ENCODE results near the gene UBAC2.

Gene UBAC2

GRCh38 chr13:99362362-99362761 is 161.7 kb downstream of the UBAC2 start:
- no peak overlapping the region for H3K27ac ChIP-seq
- no peaks in the 10 kb centered on the region for H3K36me3 ChIP-seq (ENCODE audit: control insufficient read depth, insufficient read depth, low read length)
- no peaks in the 10 kb centered on the region for H3K4me1 ChIP-seq
- H3K4me3 ChIP-seq (ENCODE audit: low read depth, low read length), result no peak overlapping the region
- no peak overlapping the region for H3K4me2 ChIP-seq (ENCODE audit: low read length)
- H3K27me3 ChIP-seq (ENCODE audit: control insufficient read depth, insufficient read depth, low read length), result no peaks in the 10 kb centered on the region
- no peak overlapping the region for H2AFZ ChIP-seq
- H3K9me3 ChIP-seq (ENCODE audit: control insufficient read depth, low read length), result no peaks in the 10 kb centered on the region
- no peak overlapping the region for H3K9ac ChIP-seq
- TF ChIP-seq CTCF (IDR thresholded peaks at IDR 0.05), result no peak
- no peaks in the 10 kb centered on the region for H3K79me2 ChIP-seq

- H3K27me3 ChIP-seq (ENCODE audit: control insufficient read depth, insufficient read depth, low read length), result no peaks in the 10 kb centered on the region
- TF ChIP-seq CTCF (IDR thresholded peaks at IDR 0.05), result no peak
- H3K36me3 ChIP-seq (ENCODE audit: control insufficient read depth, insufficient read depth, low read length), result no peaks in the 10 kb centered on the region
- no peak overlapping the region for H3K4me3 ChIP-seq (ENCODE audit: low read depth, low read length)
- no peaks in the 10 kb centered on the region for H3K9me3 ChIP-seq (ENCODE audit: control insufficient read depth, low read length)
- H3K79me2 ChIP-seq, result no peaks in the 10 kb centered on the region
- no peaks in the 10 kb centered on the region for H3K4me1 ChIP-seq
- H2AFZ ChIP-seq, result no peak overlapping the region
- no peak overlapping the region for H3K4me2 ChIP-seq (ENCODE audit: low read length)
- H3K9ac ChIP-seq, result no peak overlapping the region
- no peak overlapping the region for H3K27ac ChIP-seq
These were observed 162.7 kb downstream of the UBAC2 start for GRCh38 chr13:99363391-99363790.

- H3K36me3 ChIP-seq (ENCODE audit: control insufficient read depth, insufficient read depth, low read length), result no peaks in the 10 kb centered on the region
- H3K27me3 ChIP-seq (ENCODE audit: control insufficient read depth, insufficient read depth, low read length), result no peaks in the 10 kb centered on the region
- no peak overlapping the region for H3K27ac ChIP-seq
- no peak overlapping the region for H3K4me3 ChIP-seq (ENCODE audit: low read depth, low read length)
- no peak for TF ChIP-seq CTCF (IDR thresholded peaks at IDR 0.05)
- no peak overlapping the region for H3K4me2 ChIP-seq (ENCODE audit: low read length)
- H2AFZ ChIP-seq, result no peak overlapping the region
- H3K4me1 ChIP-seq, result no peaks in the 10 kb centered on the region
- no peaks in the 10 kb centered on the region for H3K9me3 ChIP-seq (ENCODE audit: control insufficient read depth, low read length)
- H3K9ac ChIP-seq, result no peak overlapping the region
- H3K79me2 ChIP-seq, result no peaks in the 10 kb centered on the region
These were observed 163.3 kb downstream of the UBAC2 start for GRCh38 chr13:99363949-99364348.

GRCh38 chr13:99366075-99366987 is 165.7 kb downstream of the UBAC2 start:
- no peak overlapping the region for H3K4me2 ChIP-seq (ENCODE audit: low read length)
- no peak overlapping the region for H2AFZ ChIP-seq
- no peak overlapping the region for H3K9ac ChIP-seq
- TF ChIP-seq CTCF (IDR thresholded peaks at IDR 0.05), result no peak
- no peaks in the 10 kb centered on the region for H3K9me3 ChIP-seq (ENCODE audit: control insufficient read depth, low read length)
- no peak overlapping the region for H3K27ac ChIP-seq
- H3K27me3 ChIP-seq (ENCODE audit: control insufficient read depth, insufficient read depth, low read length), result no peaks in the 10 kb centered on the region
- no peak overlapping the region for H3K4me3 ChIP-seq (ENCODE audit: low read depth, low read length)
- H3K79me2 ChIP-seq, result no peaks in the 10 kb centered on the region
- H3K36me3 ChIP-seq (ENCODE audit: control insufficient read depth, insufficient read depth, low read length), result no peaks in the 10 kb centered on the region
- no peaks in the 10 kb centered on the region for H3K4me1 ChIP-seq
